ENCODE results near the gene RAB11FIP3. TPM values are rescaled to one million over a fixed set of nuclear protein-coding genes. Genes with fewer than 3 reads are reported as not detected.
"Not testable (repeated sequence)": the region's sequence is repeated elsewhere in the genome, so short reads cannot be mapped to it uniquely, and the experiment has no call there.

RAB11FIP3 gene
- total RNA-seq, 1 experiment from 2014 or later = 12.8 TPM

GRCh38 chr16:506246-506546 is 80.7 kb downstream of the RAB11FIP3 start:
- Histone ChIP-seq H3K4me3 (replicated peaks in 1 of 2; ENCODE audit: low read depth in 1 of 2, low read length in 2 of 2) (no peak overlapping the region), H4K20me1 (ENCODE audit: insufficient read depth) (no peaks in the 10 kb centered on the region), H3K4me1 (ENCODE audit: control insufficient read depth in 1 of 2, insufficient read depth in 2 of 2, low read length in 2 of 2) (no peaks in the 10 kb centered on the region; a peak in 1 of 4 replicates), H3K9me3 (ENCODE audit: control insufficient read depth in 1 of 2, insufficient read depth in 1 of 2, low read depth in 1 of 2, low read length in 2 of 2) (no peaks in the 10 kb centered on the region), H3K9ac (ENCODE audit: low read length) (no peak overlapping the region), H3K27ac (ENCODE audit: low read depth, low read length) (no peak overlapping the region), H3K9me2 (ENCODE audit: insufficient read depth) (no peaks in the 10 kb centered on the region), H3K27me3 (ENCODE audit: insufficient read depth, low read length) (no peaks in the 10 kb centered on the region), H3K4me2 (ENCODE audit: low read length) (no peak overlapping the region), H3K36me3 (ENCODE audit: control insufficient read depth in 1 of 2, insufficient read depth in 2 of 2, low read length in 2 of 2) (no peaks in the 10 kb centered on the region), H2AFZ (ENCODE audit: low read depth, low read length, poor library complexity, severe bottlenecking) (no peak overlapping the region), H3K79me2 (ENCODE audit: insufficient read depth, low read length) (no peaks in the 10 kb centered on the region)
- RAD21 ChIA-PET (ENCODE audit: low non-redundant PET in 1 of 2, low total read pairs in 2 of 2, uncharacterized antibody in 2 of 2, unreplicated experiment in 2 of 2) = no interaction called here
- POLR2A ChIA-PET = no interaction called here
- intact Hi-C loops (cut with micrococcal nuclease) = no loop called here
- DNase-seq (ENCODE audit: low read depth, low spot score) = no peak
- TF ChIP-seq ELF1 (IDR thresholded peaks at IDR 0.05; ENCODE audit: borderline replicate concordance, low read depth) (no peak), CEBPB (IDR thresholded peaks at IDR 0.05; ENCODE audit: low read depth) (no peak), RAD21 (IDR thresholded peaks at IDR 0.05; ENCODE audit: low read depth) (no peak), REST (IDR thresholded peaks at IDR 0.05; ENCODE audit: low read depth) (no peak), ZNF274 (IDR thresholded peaks at IDR 0.05; ENCODE audit: low read depth, low read length) (no peak), SIN3A (IDR thresholded peaks at IDR 0.05; ENCODE audit: low read depth) (no peak), ZBTB33 (IDR thresholded peaks at IDR 0.05; ENCODE audit: extremely low read depth, insufficient replicate concordance, low read length) (no peak), SP1 (IDR thresholded peaks at IDR 0.05; ENCODE audit: low read depth) (no peak), ZFX (IDR thresholded peaks at IDR 0.05) (no peak), SRF (IDR thresholded peaks at IDR 0.05; ENCODE audit: low read depth) (no peak), FOSL1 (IDR thresholded peaks at IDR 0.05; ENCODE audit: low read depth) (no peak), EZH2phosphoT487 (IDR thresholded peaks at IDR 0.05; ENCODE audit: borderline replicate concordance) (no peak)
- no TSS peak for BruUV-seq (replicated peaks)
- no peak for ATAC-seq
- CTCF ChIA-PET = no interaction called here

GRCh38 chr16:507527-507926 is 82.1 kb downstream of the RAB11FIP3 start:
- RAD21 ChIA-PET (ENCODE audit: low non-redundant PET in 1 of 2, low total read pairs in 2 of 2, uncharacterized antibody in 2 of 2, unreplicated experiment in 2 of 2); H3K4me1 ChIP-seq (ENCODE audit: control insufficient read depth in 1 of 2, insufficient read depth in 2 of 2, low read length in 2 of 2); POLR2A ChIA-PET; H3K9me3 ChIP-seq (ENCODE audit: control insufficient read depth in 1 of 2, insufficient read depth in 1 of 2, low read depth in 1 of 2, low read length in 2 of 2); ATAC-seq; H3K4me3 ChIP-seq (replicated peaks in 1 of 2; ENCODE audit: low read depth in 1 of 2, low read length in 2 of 2); H3K4me2 ChIP-seq (ENCODE audit: low read length); H3K36me3 ChIP-seq (ENCODE audit: control insufficient read depth in 1 of 2, insufficient read depth in 2 of 2, low read length in 2 of 2); CTCF ChIA-PET; DNase-seq (ENCODE audit: low read depth, low spot score); intact Hi-C loops (cut with micrococcal nuclease); H3K79me2 ChIP-seq (ENCODE audit: insufficient read depth, low read length); H3K9me2 ChIP-seq (ENCODE audit: insufficient read depth); H3K27me3 ChIP-seq (ENCODE audit: insufficient read depth, low read length); H4K20me1 ChIP-seq (ENCODE audit: insufficient read depth); BruUV-seq (replicated peaks); H2AFZ ChIP-seq (ENCODE audit: low read depth, low read length, poor library complexity, severe bottlenecking); H3K9ac ChIP-seq (ENCODE audit: low read length); H3K27ac ChIP-seq (ENCODE audit: low read depth, low read length): not testable (repeated sequence)
